H1 (cell line): ENCODE results near the gene B3GAT1. TPM values are rescaled to one million over a fixed set of nuclear protein-coding genes. Genes with fewer than 3 reads are reported as not detected.

Experiments
- CTCF ChIA-PET: fragments of 300-600 bp; sonication (Branson Sonifier 250); formaldehyde crosslinking; loops from one replicate; lab custom pipeline; 2021; ENCODE audit not compliant: partially characterized antibody; lab: Charles Lee
- POLR2A ChIA-PET: fragments of 300-600 bp; sonication (Branson Sonifier 250); formaldehyde crosslinking; loops from one replicate; lab custom pipeline; 2021; ENCODE audit warnings: inconsistent platforms; ENCODE audit not compliant: partially characterized antibody; lab: Charles Lee
- DNase-seq, 2 experiments: peaks; one replicate each; pipeline versions ENCODE4 v3.0.0 to v3.0.0-alpha.2; 2010 to 2022; ENCODE audit warnings: low spot score in 2 of 2, low read depth in 1 of 2, mixed read lengths in 1 of 2
- FAIRE-seq: peaks from 2 replicates; lab custom pipeline; 2011; peaks lifted over from hg19 to GRCh38; lab: Jason Lieb, UNC
- H2AFZ ChIP-seq: 2 replicates; pipeline ENCODE4 v1.8.1; 2012; ENCODE audit warnings: low read length, inconsistent platforms
- H2AK5ac ChIP-seq: 2 replicates; pipeline ENCODE4 v1.6.1; 2013; ENCODE audit warnings: low read depth, low read length
- H2BK120ac ChIP-seq: replicated peaks from 2 replicates; pipeline ENCODE3; 2013; ENCODE audit warnings: low read depth, low read length, inconsistent platforms
- H2BK12ac ChIP-seq: 2 replicates; pipeline ENCODE4 v1.6.1; 2013; ENCODE audit warnings: low read depth, low read length
- H2BK15ac ChIP-seq: 2 replicates; pipeline ENCODE4 v1.6.1; 2013; ENCODE audit warnings: low read length
- H2BK20ac ChIP-seq: 2 replicates; pipeline ENCODE4 v1.6.1; 2013; ENCODE audit warnings: low read length
- H2BK5ac ChIP-seq: 2 replicates; pipeline ENCODE4 v1.6.1; 2013; ENCODE audit warnings: low read depth, low read length
- H3K14ac ChIP-seq: 2 replicates; pipeline ENCODE4 v1.6.1; 2013; ENCODE audit warnings: inconsistent platforms; ENCODE audit not compliant: insufficient read length
- H3K18ac ChIP-seq: 2 replicates; pipeline ENCODE4 v1.6.1; 2013; ENCODE audit warnings: low read length; ENCODE audit errors: extremely low read depth
- H3K23ac ChIP-seq: 2 replicates; pipeline ENCODE4 v1.6.1; 2013; ENCODE audit warnings: inconsistent platforms; ENCODE audit not compliant: insufficient read length
- H3K23me2 ChIP-seq: 2 replicates; pipeline ENCODE4 v1.6.1; 2013; ENCODE audit warnings: low read depth, low read length
- H3K27ac ChIP-seq: 2 replicates; pipeline ENCODE4 v1.6.1; 2011; ENCODE audit warnings: low read depth, low read length, inconsistent platforms
- H3K27me3 ChIP-seq, 4 experiments: replicated peaks in 1 of 4; 1 replicate in 1 of 4; 2 replicates in 3 of 4; pipeline versions ENCODE4 v1.6.1 to v1.8.1; 2011 to 2013; ENCODE audit warnings: low read length in 3 of 4, mild to moderate bottlenecking in 3 of 4, inconsistent platforms in 2 of 4, mixed read lengths in 2 of 4, moderate library complexity in 1 of 4; ENCODE audit not compliant: control insufficient read depth in 3 of 4, insufficient read depth in 3 of 4; ENCODE audit errors: extremely low read depth in 1 of 4
- H3K36me3 ChIP-seq, 4 experiments: 2 replicates each; pipeline versions ENCODE4 v1.6.1 to v1.8.1; 2011 to 2013; ENCODE audit warnings: mild to moderate bottlenecking in 4 of 4, low read length in 3 of 4, moderate library complexity in 2 of 4, control low read depth in 1 of 4, inconsistent platforms in 1 of 4; ENCODE audit not compliant: insufficient read depth in 4 of 4, control insufficient read depth in 2 of 4
- H3K4ac ChIP-seq: replicated peaks from 2 replicates; pipeline ENCODE3; 2013; ENCODE audit warnings: low read length, low read depth, mixed read lengths, inconsistent platforms; ENCODE audit not compliant: insufficient read length
- H3K4me1 ChIP-seq, 4 experiments: replicated peaks in 1 of 4; 1 replicate in 1 of 4; 2 replicates in 3 of 4; pipeline versions ENCODE4 v1.6.1 to v1.8.1; 2011 to 2013; ENCODE audit warnings: low read length in 3 of 4, inconsistent platforms in 2 of 4, mixed read lengths in 1 of 4; ENCODE audit not compliant: insufficient read depth in 4 of 4, control insufficient read depth in 3 of 4
- H3K4me2 ChIP-seq, 2 experiments: 2 replicates each; pipeline versions ENCODE4 v1.6.1 to v1.8.1; 2011 to 2013; ENCODE audit warnings: low read depth in 2 of 2, low read length in 2 of 2, control low read depth in 1 of 2, inconsistent platforms in 1 of 2, mild to moderate bottlenecking in 1 of 2; ENCODE audit not compliant: insufficient read depth in 1 of 2
- H3K4me3 ChIP-seq, 4 experiments: fragments of 200-600, 300-600 bp in 1 of 4; sonication (generic), shearing (Covaris generic), sonication (Bioruptor Twin) in 1 of 4; 2 replicates each; pipeline versions ENCODE4 v1.5.1 to v1.8.1; 2011 to 2016; ENCODE audit warnings: low read length in 4 of 4, low read depth in 3 of 4, control low read depth in 2 of 4, inconsistent platforms in 2 of 4, mild to moderate bottlenecking in 2 of 4, mixed read lengths in 1 of 4, moderate library complexity in 1 of 4; ENCODE audit not compliant: insufficient read depth in 2 of 4; ENCODE audit errors: extremely low read depth in 1 of 4
- H3K56ac ChIP-seq: replicated peaks from 2 replicates; pipeline ENCODE3; 2013; ENCODE audit warnings: low read depth, mild to moderate bottlenecking, mixed read lengths, low read length, inconsistent platforms; ENCODE audit not compliant: insufficient read length
- H3K79me1 ChIP-seq: 2 replicates; pipeline ENCODE4 v1.6.1; 2013; ENCODE audit warnings: low read depth, low read length, control low read depth
- H3K79me2 ChIP-seq, 2 experiments: 2 replicates each; pipeline versions ENCODE4 v1.6.1 to v1.8.1; 2012 to 2013; ENCODE audit warnings: low read length in 2 of 2, mild to moderate bottlenecking in 2 of 2, inconsistent platforms in 1 of 2; ENCODE audit not compliant: insufficient read depth in 2 of 2, control insufficient read depth in 1 of 2
- H3K9ac ChIP-seq, 4 experiments: replicated peaks in 1 of 4; 1 replicate in 1 of 4; 2 replicates in 3 of 4; pipeline versions ENCODE4 v1.6.1 to v1.8.1; 2011 to 2013; ENCODE audit warnings: low read depth in 3 of 4, low read length in 3 of 4, control low read depth in 2 of 4, mild to moderate bottlenecking in 2 of 4, moderate library complexity in 2 of 4, inconsistent platforms in 1 of 4; ENCODE audit errors: extremely low read depth in 1 of 4
- H3K9me3 ChIP-seq, 2 experiments: 2 replicates each; pipeline versions ENCODE4 v1.6.1 to v1.8.1; 2012 to 2013; ENCODE audit warnings: mild to moderate bottlenecking in 2 of 2, moderate library complexity in 2 of 2, control low read depth in 1 of 2, inconsistent platforms in 1 of 2, low read depth in 1 of 2, low read length in 1 of 2, mixed read lengths in 1 of 2; ENCODE audit not compliant: insufficient read depth in 2 of 2
- H4K20me1 ChIP-seq, 2 experiments: replicated peaks in 1 of 2; 2 replicates each; pipeline versions ENCODE3 to v1.8.1; 2011 to 2013; ENCODE audit warnings: inconsistent platforms in 2 of 2, low read length in 2 of 2, mild to moderate bottlenecking in 1 of 2; ENCODE audit not compliant: insufficient read depth in 2 of 2, control insufficient read depth in 1 of 2
- H4K5ac ChIP-seq: 2 replicates; pipeline ENCODE4 v1.6.1; 2013; ENCODE audit warnings: low read length, low read depth, mixed read lengths, inconsistent platforms; ENCODE audit not compliant: insufficient read length
- H4K8ac ChIP-seq: 2 replicates; pipeline ENCODE4 v1.8.0; 2013; ENCODE audit warnings: mild to moderate bottlenecking, moderate library complexity, low read length, inconsistent platforms; ENCODE audit not compliant: insufficient read depth; ENCODE audit errors: extremely low read depth
- H4K91ac ChIP-seq: replicated peaks from 2 replicates; pipeline ENCODE3; 2013; ENCODE audit warnings: low read length, mixed read lengths, inconsistent platforms; ENCODE audit not compliant: insufficient read length
- CHD1 ChIP-seq: IDR thresholded peaks from 2 replicates; pipeline ENCODE4 v1.6.1; 2012; ENCODE audit warnings: low read depth, low read length, improper control_type of control experiment
- CHD2 ChIP-seq: IDR thresholded peaks from 2 replicates; pipeline ENCODE4 v1.6.1; 2012; ENCODE audit warnings: low read length, improper control_type of control experiment
- HDAC2 ChIP-seq, 2 experiments: fragments of 300-600 bp in 1 of 2; sonication (generic) in 1 of 2; IDR thresholded peaks; 2 replicates each; pipeline ENCODE4 v1.6.1; 2011 to 2012; ENCODE audit warnings: low read depth in 2 of 2, low read length in 2 of 2, mild to moderate bottlenecking in 2 of 2, moderate library complexity in 2 of 2, borderline replicate concordance in 1 of 2, inconsistent platforms in 1 of 2
- KDM4A ChIP-seq: IDR thresholded peaks from one replicate; pipeline ENCODE4 v1.7.1; 2012; ENCODE audit warnings: low read depth, mild to moderate bottlenecking, moderate library complexity, low read length, inconsistent platforms; ENCODE audit not compliant: severe bottlenecking
- POU5F1 ChIP-seq: IDR thresholded peaks from 2 replicates; pipeline ENCODE4 v1.6.1; 2011; ENCODE audit warnings: low read depth, mild to moderate bottlenecking, low read length, moderate library complexity
- RXRA ChIP-seq: IDR thresholded peaks from 2 replicates; pipeline ENCODE4 v1.6.1; 2011; ENCODE audit warnings: low read depth, mild to moderate bottlenecking, low read length, moderate library complexity; ENCODE audit not compliant: insufficient read depth
- WGBS, 2 experiments: shearing (Covaris generic) in 1 of 2; methylation state at CpG; one replicate each; pipeline versions ENCODE4 v1.1.6 to v1.1.7; 2013 to 2015; ENCODE audit warnings: low lambda C conversion rate in 2 of 2, mixed read lengths in 2 of 2, inconsistent platforms in 1 of 2, low coverage in 1 of 2, missing lambda C conversion rate in 1 of 2; ENCODE audit not compliant: insufficient replicate concordance in 2 of 2, insufficient coverage in 1 of 2, insufficient read length in 1 of 2; ENCODE audit errors: extremely low coverage in 1 of 2, missing lambda C conversion rate in 1 of 2; 5-methylcytosine and 5-hydroxymethylcytosine counted together
- polyA plus RNA-seq, 7 experiments: library from polyadenylated mRNA; depleted of rRNA in 3 of 7; stranded (reverse) in 5 of 7; unstranded in 2 of 7; fragments of >200 nt in 5 of 7; fragments of 200-250 nt in 2 of 7; gene quantifications; 1 replicate in 5 of 7; 2 replicates in 1 of 7; 4 replicates in 1 of 7; pipeline versions ENCODE4 v1.2.1 to v1.2.3, GENCODE V29; 2011 to 2013; ENCODE audit warnings: missing spikeins in 2 of 7, mixed read lengths in 2 of 7
- total RNA-seq: library from RNA; stranded (reverse); fragmentation: NEBNext Ultra II Directional; extraction: Animal tissue kit (Norgen Biotek cat#: 25700); gene quantifications from 2 replicates; pipeline ENCODE4 v1.2.1, GENCODE V29; 2021

The B3GAT1 gene
- total and polyA plus RNA-seq, 2 of the 8 experiments (the other 6 are each of a cell fraction or from before 2014, with no cell fraction given) = 19.7 to 32.4 TPM

- Histone ChIP-seq H4K20me1 (no peaks in the 10 kb centered on the region), H3K79me2 (no peaks in the 10 kb centered on the region), H3K9me3 (no peaks in the 10 kb centered on the region), H3K27me3 (no peaks in the 10 kb centered on the region; a peak in 1 of 7 replicates), H3K14ac (no peak overlapping the region), H2BK5ac (no peak overlapping the region), H2BK12ac (no peak overlapping the region), H4K5ac (no peak overlapping the region), H3K4ac (no peak overlapping the region), H3K9ac (no peak overlapping the region), H3K56ac (no peak overlapping the region), H3K27ac (no peak overlapping the region), H3K79me1 (no peaks in the 10 kb centered on the region), H3K4me1 (no peaks in the 10 kb centered on the region), H4K91ac (no peak overlapping the region), H2BK20ac (no peak overlapping the region), H4K8ac (no peak overlapping the region), H2BK15ac (no peak overlapping the region), H3K18ac (no peak overlapping the region), H3K4me2 (no peak overlapping the region), H3K36me3 (no peaks in the 10 kb centered on the region), H2BK120ac (no peak overlapping the region), H3K23ac (no peak overlapping the region), H3K4me3 (no peak overlapping the region), H2AK5ac (no peak overlapping the region), H2AFZ (no peak overlapping the region), H3K23me2 (no peaks in the 10 kb centered on the region)
- 85% methylated on average over 4 of the region's 4 CpGs; no CpG with 5 or more reads in 1 of the 2 experiments for WGBS, 2 experiments
- ChIA-PET POLR2A (no interaction called here), CTCF (interaction anchor here (0.7 to 1.3 kb wide), 3 partner anchors 20 to 97 kb away, joined by 3 read pairs; no protein-coding TSS in a partner anchor)
- no peak for DNase-seq
- FAIRE-seq = no peak
- TF ChIP-seq RXRA (no peak), CHD2 (no peak), HDAC2 (IDR thresholded peaks at IDR 0.05; ENCODE audit: borderline replicate concordance in 1 of 2, low read depth in 2 of 2, low read length in 2 of 2) (no peak), POU5F1 (no peak), KDM4A (no peak), CHD1 (no peak)
Observed at GRCh38 chr11:134339756-134340155, 72.3 kb downstream of the B3GAT1 start.
